Kidney (tissue), 14 donors: ENCODE data around the gene VTI1A. TPM values are rescaled to one million over a fixed set of nuclear protein-coding genes. Genes with fewer than 3 reads are reported as not detected.

Experiments used
- DNase-seq, 5 donors: peaks; one replicate each; pipeline ENCODE4 v3.0.0-alpha.2; 2013 to 2020
- FAIRE-seq: peaks from 2 replicates; lab custom pipeline; 2012; peaks lifted over from hg19 to GRCh38; lab: Jason Lieb, UNC
- H3K27ac ChIP-seq, 2 donors: one replicate each; pipeline ENCODE4 v1.7.0; 2013; ENCODE audit warnings: low read depth in 2 of 2, low read length in 2 of 2, inconsistent platforms in 1 of 2
- H3K27me3 ChIP-seq: one replicate; pipeline ENCODE4 v1.7.1; 2013; ENCODE audit warnings: low read length, inconsistent platforms; ENCODE audit not compliant: control insufficient read depth, insufficient read depth
- H3K36me3 ChIP-seq, 3 donors: one replicate each; pipeline versions ENCODE4 v1.7.0 to v1.7.1; 2013; ENCODE audit warnings: low read length in 3 of 3, control low read depth in 1 of 3, inconsistent platforms in 1 of 3; ENCODE audit not compliant: insufficient read depth in 3 of 3, control insufficient read depth in 2 of 3
- H3K4me1 ChIP-seq, 3 donors: one replicate each; pipeline versions ENCODE4 v1.7.0 to v1.7.1; 2013; ENCODE audit warnings: low read length in 3 of 3, inconsistent platforms in 1 of 3, low read depth in 1 of 3; ENCODE audit not compliant: control insufficient read depth in 2 of 3, insufficient read depth in 2 of 3
- H3K4me3 ChIP-seq, 3 donors: one replicate each; pipeline versions ENCODE4 v1.7.0 to v1.8.1; 2013; ENCODE audit warnings: low read length in 3 of 3, control low read depth in 1 of 3, inconsistent platforms in 1 of 3
- H3K9ac ChIP-seq, 3 donors: one replicate each; pipeline versions ENCODE4 v1.7.0 to v1.7.1; 2013; ENCODE audit warnings: low read length in 3 of 3, control low read depth in 1 of 3, inconsistent platforms in 1 of 3
- H3K9me3 ChIP-seq, 3 donors: one replicate each; pipeline versions ENCODE4 v1.7.0 to v1.7.1; 2013; ENCODE audit warnings: low read length in 3 of 3, control low read depth in 1 of 3, inconsistent platforms in 1 of 3; ENCODE audit not compliant: control insufficient read depth in 2 of 3, insufficient read depth in 1 of 3
- intact Hi-C: fragments of 100-400 bp; cut with DNase I; formaldehyde crosslinking; loops from one replicate; pipeline ENCODE4 v1.11.1; 2022
- polyA plus RNA-seq: library from polyadenylated mRNA; stranded (reverse); fragments of 350-450 nt; fragmentation: Illumina TruSeq; extraction: RNeasy Lipid Tissue Mini Kit (QIAGEN cat#74804); gene quantifications from one replicate; pipeline ENCODE4 v1.2.3, GENCODE V29; 2014; ENCODE audit warnings: low read depth, low replicate concordance; ENCODE audit not compliant: insufficient read depth
- total RNA-seq: library from RNA; stranded (reverse); fragmentation: NEBNext Ultra II Directional; extraction: Animal tissue kit (Norgen Biotek cat#: 25700); gene quantifications from one replicate; pipeline ENCODE4 v1.2.1, GENCODE V29; 2021
- TF ChIP-seq, protein P1 (sequence below): IDR thresholded peaks from 3 replicates; pipeline ENCODE4 v1.5.1; 2012; ENCODE audit warnings: mild to moderate bottlenecking, moderate library complexity, borderline replicate concordance; ENCODE audit not compliant: insufficient read depth; ENCODE audit errors: extremely low read depth
- donor health status: control.
- donor health status: control.
- donor health status: control.
- donor health status: control.
- donor health status: control.
- donor health status: DM: yes; HTN: yes; CAD: no.
- donor health status: Normal renal cell carcinoma (clear cell type).

Gene VTI1A
- total and polyA plus RNA-seq, 2 donors from 2014 or later: 9.2 to 41.8 TPM

DNA sequence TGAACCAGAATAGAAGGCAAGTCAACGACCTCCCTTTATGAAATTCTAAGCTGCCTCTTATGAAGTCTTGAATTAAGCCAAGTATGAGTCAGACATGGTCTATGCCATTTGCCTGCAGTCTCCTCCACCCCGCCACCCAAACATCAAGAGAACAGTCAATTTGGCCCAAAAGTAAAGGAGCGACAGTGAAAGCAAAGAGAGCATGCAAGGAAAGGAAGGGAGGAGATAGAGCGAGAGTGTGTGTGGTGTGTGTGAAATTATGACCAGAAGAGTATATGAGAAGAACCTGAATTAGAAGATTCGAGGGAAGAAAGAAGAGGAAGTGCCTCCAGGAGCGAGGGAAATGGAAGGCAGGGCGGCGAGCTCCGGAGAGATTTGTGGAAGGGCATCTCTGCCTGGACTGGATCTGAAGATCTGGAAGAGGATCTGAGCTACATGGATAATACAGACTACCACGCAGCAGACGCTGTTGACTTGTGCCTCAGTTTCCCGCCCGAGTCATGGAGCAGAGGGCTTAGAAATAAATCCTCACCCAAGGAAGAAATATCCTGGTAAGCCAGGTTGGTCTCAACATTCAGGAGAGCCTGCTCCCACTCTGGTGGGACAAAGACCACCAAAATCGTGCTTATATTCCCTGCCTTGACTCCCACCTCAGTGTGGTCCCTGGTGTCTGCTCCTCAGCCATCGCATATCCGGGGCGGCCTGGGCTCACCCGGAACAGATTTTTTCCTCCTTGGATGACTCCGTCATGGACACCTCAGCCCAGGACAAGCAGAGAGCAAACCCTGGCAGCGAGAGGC, 760 bp upstream of the VTI1A start:
- H3K36me3 ChIP-seq: peaks cover 0 to 7% (median 0%) of the 10 kb centered on the region in 3 donors
- H3K27ac ChIP-seq: peak overlapping the region; percentile 84 to 90
- H3K4me1 ChIP-seq: peaks cover 0 to 17% (median 3%) of the 10 kb centered on the region in 3 donors
- intact Hi-C loops: no loop called here
- TF ChIP-seq, protein P1, sequence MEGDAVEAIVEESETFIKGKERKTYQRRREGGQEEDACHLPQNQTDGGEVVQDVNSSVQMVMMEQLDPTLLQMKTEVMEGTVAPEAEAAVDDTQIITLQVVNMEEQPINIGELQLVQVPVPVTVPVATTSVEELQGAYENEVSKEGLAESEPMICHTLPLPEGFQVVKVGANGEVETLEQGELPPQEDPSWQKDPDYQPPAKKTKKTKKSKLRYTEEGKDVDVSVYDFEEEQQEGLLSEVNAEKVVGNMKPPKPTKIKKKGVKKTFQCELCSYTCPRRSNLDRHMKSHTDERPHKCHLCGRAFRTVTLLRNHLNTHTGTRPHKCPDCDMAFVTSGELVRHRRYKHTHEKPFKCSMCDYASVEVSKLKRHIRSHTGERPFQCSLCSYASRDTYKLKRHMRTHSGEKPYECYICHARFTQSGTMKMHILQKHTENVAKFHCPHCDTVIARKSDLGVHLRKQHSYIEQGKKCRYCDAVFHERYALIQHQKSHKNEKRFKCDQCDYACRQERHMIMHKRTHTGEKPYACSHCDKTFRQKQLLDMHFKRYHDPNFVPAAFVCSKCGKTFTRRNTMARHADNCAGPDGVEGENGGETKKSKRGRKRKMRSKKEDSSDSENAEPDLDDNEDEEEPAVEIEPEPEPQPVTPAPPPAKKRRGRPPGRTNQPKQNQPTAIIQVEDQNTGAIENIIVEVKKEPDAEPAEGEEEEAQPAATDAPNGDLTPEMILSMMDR: no peak
- H3K9ac ChIP-seq: peak overlapping the region; percentile 80 to 92 (median 91)
- FAIRE-seq (no peak), DNase-seq (peak in 2 of 5 donors; percentile 5 to 53)
- H3K4me3 ChIP-seq: peak overlapping the region; percentile 93 to 99 (median 94)
- H3K9me3 ChIP-seq: no peaks in the 10 kb centered on the region
- no peaks in the 10 kb centered on the region for H3K27me3 ChIP-seq

DNA sequence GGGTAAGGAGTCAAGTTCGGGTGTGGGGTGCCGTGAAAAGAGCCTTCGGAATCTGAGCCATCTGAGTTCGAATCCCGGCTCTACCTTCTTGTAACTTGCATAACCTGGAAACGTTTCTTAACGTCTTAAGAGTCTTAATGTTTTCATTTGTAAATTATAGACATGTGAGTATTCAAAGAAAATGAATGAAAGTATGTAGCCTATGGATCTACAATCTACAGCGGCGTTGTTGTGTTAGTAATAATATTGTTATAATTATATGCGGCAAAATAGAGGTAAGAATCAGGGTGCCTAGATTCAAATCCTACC, 559 bp downstream of the VTI1A start:
- Histone ChIP-seq H3K4me1 (peaks cover 0 to 17% (median 3%) of the 10 kb centered on the region in 3 donors), H3K9me3 (no peaks in the 10 kb centered on the region)

DNA sequence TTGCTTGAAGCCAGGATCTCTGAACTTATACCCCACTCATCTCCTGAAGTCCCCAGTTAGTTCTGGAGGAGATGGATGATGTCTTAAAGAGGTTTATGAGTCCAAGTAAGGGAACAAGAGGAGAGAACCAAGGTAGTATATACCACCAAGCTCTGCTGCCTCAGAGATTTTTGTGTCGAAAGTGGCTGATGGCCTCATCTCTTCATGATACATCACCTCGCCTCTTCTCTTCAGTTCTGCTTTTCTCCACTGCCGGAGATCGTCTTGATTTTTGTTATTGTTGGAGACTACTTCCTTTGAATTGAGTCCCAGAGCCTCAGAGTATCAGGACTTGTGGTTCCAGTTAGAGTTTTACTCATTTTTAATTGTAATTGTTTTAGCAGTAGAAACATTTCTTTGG, 1.9 kb downstream of the VTI1A start:
- Histone ChIP-seq H3K4me1 (peaks cover 0 to 17% (median 3%) of the 10 kb centered on the region in 3 donors), H3K27me3 (no peaks in the 10 kb centered on the region), H3K4me3 (peak overlapping the region in 1 of 3 donors; percentile 3), H3K27ac (no peak overlapping the region), H3K9me3 (no peaks in the 10 kb centered on the region), H3K9ac (no peak overlapping the region), H3K36me3 (no peaks in the 10 kb centered on the region)
- TF ChIP-seq, protein P1: no peak
- FAIRE-seq (no peak), DNase-seq (no peak)
- intact Hi-C loops: no loop called here

More for the DNA sequence above, 559 bp downstream of the VTI1A start:
- Histone ChIP-seq H3K27me3 (no peaks in the 10 kb centered on the region), H3K27ac (peak overlapping the region; percentile 84 to 90), H3K36me3 (peaks cover 0 to 2% (median 0%) of the 10 kb centered on the region in 3 donors), H3K4me3 (peak overlapping the region; percentile 93 to 99 (median 94)), H3K9ac (peak overlapping the region; percentile 80 to 92 (median 91))
- FAIRE-seq: no peak
- TF ChIP-seq, protein P1: no peak
- DNase-seq: no peak
- intact Hi-C loops: no loop called here
